Globus pallidus (tissue), 1 donor: ENCODE data around the gene EOLA1.
"Not testable (repeated sequence)": the region's sequence is repeated elsewhere in the genome, so short reads cannot be mapped to it uniquely, and the experiment has no call there.

Experiments
- DNase-seq: peaks from one replicate; pipeline ENCODE4 v3.0.0-alpha.2; 2015; ENCODE audit warnings: low spot score

EOLA1 gene

DNA sequence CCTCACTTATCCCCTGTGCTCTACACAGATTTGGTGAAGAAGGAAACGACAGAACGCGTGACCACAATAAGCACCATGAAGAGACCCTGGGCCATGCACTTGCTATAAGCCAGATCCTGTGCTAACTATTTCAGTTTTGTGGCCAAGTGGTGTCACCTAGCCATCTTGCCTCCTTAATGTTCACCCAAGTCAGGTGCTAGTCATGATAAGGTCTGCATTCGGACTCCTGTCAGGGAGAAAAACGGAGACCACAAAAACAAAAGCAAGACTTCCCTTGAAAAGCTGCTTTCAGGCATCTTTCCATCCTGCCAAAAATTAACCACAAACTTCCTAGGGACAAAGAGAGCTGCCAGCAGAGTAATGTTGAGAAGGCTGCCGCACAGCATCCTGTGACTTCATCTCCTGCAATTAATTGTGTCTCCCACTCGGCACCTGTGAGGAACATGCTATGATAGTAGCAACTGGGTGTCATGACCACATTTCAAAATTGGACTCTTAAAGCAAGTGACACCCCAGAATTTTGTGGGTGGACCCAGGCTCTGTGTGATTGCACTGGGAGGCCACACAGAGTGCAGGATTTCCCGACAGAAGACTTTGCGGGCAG is 26.9 kb upstream of the EOLA1 start:
- no peak for DNase-seq

DNA sequence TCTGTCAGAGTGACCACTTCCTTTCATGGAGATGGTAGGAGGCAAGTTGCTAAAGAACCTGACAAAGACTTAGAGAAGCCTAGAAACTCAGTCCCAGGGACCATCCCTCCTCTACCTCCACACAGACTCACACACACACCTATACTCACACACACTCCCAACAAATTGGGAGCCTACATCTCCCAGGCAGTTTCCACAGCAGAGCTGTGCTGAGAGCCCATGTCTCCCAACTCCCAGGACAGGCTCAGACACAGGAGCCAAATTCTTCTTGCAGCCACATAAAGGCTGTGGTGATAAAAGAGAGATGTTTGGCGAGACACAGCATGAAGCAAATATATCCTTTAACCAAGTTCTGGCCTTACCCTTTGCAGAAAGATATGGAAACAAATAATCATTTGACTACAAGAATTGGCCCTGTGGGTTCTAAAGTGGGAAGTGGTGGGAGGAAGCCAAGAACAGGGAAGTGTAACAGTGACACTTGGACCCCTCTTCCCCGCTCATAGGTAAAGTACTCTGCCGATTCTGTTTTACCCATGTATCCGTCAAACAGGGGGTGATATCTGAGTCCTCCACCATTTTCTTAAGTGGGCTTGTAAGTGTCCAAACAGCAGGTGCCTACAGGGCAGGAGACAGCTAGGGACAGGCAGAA is 24.7 kb upstream of the EOLA1 start:
- no peak for DNase-seq

- no peak for DNase-seq
Observed at GRCh38 chrX:149516604-149517003, 24.2 kb upstream of the EOLA1 start.

DNA sequence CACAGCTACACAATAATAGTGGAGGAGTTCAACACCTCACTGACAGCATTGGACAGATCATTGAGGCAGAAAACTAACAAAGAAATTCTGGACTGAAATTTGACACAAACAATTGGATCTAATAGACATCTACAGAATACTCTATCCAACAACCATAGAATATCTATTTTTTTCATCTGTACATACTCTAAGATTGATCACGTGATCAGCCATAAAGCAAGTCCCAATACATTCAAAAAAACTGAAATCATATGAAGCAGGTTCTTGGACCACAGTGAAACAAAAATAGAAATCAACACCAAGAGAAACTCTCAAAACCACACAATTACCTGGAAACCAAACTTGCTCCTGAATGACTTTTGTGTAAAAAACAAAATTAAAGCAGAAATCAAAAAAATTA is 23.5 kb upstream of the EOLA1 start:
- no peak for DNase-seq

GRCh38 chrX:149518236-149518635 is 22.6 kb upstream of the EOLA1 start:
- DNase-seq = no peak

GRCh38 chrX:149520636-149521277 is 20.1 kb upstream of the EOLA1 start:
- DNase-seq = not testable (repeated sequence)

- DNase-seq = no peak
Observed at GRCh38 chrX:149521438-149521837, 19.4 kb upstream of the EOLA1 start.

DNA sequence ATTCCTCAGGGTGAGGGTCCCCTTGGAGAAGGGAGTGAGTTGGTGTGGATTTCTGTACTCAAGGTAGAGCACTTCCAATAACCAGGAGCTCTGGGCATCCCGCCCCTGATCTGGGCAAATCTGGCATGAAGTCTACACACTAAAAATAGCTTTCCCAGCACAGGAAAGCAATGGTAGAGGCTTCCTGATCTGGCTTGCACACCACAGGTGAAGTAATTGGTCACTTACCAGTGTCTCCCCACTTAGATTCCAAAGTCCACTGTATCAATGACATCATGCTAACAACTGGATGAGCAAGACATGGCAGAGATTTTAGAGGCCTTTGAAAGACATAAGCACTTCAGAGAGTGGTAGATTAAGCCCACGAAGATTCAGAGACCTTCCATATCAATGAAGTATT is 17.9 kb upstream of the EOLA1 start:
- no peak for DNase-seq

- not testable (repeated sequence) for DNase-seq
Observed at GRCh38 chrX:149525389-149525788, 15.4 kb upstream of the EOLA1 start.

DNA sequence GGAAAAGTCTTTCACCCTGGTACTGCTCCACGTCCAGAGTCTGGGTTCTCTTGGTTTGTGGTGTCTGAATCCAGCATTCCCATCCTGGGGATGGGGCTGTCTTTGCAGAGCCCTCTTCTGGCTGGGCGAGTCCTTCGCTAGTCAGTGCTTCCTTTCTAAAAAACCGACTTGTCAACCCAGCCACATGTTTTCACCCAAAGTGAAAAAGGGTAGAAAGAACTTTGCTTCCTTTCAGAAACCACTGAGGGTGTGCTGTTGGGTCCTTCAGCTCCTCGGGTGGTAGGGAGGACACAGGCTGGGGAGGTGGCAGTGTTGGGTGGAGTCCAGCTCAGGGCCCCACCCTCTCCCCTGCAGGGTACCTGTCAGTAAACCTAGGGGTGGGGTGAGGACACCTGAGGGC is 14.9 kb upstream of the EOLA1 start:
- not testable (repeated sequence) for DNase-seq

DNA sequence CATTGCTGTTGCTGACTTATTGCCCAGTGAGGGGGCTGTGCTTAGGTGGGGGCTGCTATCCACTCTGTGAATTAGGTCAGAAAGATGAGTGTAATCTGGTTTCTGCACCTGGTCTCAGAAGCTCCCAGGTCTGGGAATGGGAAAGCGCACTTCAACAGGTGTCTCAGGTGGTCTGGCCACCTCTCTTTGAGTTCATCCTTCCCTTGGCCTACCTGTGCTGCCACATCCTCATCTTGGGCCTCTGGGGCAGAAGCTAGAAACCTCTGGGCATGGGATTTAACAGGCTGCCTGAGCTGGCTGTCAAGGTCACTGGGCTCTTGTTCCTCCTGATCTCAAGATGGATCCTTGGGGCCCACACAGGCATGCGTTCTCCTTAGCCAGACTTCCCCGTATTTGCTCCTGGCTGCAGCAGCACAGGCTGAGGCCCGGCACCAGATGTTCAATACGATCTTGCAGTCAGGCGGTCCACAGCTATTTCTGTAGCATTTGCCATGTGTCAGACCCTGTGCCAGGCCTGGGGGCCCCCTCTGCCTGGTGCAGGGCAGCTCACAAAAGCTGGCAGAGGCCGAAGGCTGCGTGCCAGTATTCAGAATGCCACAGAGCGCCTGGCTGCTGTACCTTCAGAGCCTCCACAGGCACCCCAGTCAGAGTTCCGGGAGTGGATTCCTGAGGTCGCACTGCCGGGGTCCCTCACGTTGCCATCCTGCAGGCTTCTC is 14.3 kb upstream of the EOLA1 start:
- not testable (repeated sequence) for DNase-seq

GRCh38 chrX:149527705-149528104 is 13.1 kb upstream of the EOLA1 start:
- DNase-seq = no peak

GRCh38 chrX:149528381-149528780 is 12.4 kb upstream of the EOLA1 start:
- DNase-seq = no peak

DNA sequence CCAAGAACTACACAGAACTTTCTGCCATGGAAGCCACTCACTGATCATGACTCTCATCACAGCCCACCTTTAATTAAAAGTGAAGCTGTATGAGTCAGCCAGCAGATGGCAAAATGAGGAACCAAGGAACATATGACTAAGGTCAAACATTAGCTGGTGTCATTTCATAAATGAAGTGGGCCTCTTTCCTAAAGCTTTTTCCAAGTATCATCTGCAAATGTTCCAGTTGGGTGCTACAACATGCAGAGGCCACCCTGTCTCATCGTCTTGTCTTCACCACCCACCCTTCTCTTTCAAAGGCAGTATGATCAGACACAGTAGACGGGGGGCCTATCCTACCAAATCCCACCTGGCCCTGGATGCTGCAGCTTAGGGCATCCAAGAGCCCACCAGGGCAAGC is 9.2 kb upstream of the EOLA1 start:
- no peak for DNase-seq

- not testable (repeated sequence) for DNase-seq
Observed at GRCh38 chrX:149532868-149533267, 7.9 kb upstream of the EOLA1 start.

DNA sequence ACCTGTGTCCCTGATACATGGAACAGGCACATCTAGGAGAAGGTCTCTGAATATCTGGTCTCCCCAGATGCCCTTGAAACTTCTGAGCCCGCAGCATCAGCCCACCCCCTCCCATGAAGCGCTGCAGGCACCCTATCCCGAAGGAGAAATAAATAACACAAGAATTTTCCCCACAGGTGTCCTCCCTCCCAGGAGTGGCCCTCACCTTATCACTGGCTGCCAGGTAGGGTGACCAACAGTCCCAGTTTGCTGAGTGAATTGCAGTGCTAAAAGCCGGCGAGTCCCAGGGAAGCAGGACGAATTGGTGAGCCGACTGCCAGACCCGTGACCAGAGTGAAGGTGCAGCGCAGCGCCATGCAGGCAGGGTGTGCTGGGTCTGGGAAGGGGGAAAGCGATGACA is 6.8 kb upstream of the EOLA1 start:
- not testable (repeated sequence) for DNase-seq

DNA sequence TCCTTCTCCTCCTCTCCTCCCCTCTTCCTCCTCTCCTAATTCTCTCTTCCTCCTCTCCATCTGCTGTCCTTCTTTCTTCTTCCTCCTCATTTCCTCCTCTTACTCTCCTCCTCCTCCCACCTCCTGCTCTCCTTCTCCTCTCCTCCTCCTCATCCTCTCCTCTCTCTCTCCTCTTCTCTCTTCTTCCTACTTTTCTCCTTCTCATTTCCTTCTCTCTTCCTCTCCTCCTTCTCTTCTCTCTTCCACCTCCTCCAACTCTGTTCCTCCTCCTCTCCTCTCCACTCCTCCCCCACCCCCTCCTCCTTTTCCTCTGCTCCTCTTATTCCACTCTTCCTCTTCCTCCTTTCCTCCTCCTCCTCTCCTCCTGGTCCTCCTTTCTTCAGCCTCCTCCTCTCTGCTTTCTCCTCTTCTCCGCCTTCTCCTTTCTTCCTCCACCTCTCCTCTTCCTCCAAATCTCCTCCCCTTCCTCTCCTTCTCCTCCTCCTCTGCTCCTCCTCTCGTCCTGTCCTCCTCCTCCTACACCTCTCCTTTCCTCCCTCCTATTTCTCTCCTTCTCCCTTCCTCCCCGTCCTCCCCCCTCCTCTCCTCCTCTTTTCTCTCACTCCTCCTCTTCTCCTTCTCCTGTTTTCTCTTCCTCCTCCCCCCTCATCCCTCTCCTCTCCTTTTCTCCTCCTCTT is 5.7 kb upstream of the EOLA1 start:
- not testable (repeated sequence) for DNase-seq

DNA sequence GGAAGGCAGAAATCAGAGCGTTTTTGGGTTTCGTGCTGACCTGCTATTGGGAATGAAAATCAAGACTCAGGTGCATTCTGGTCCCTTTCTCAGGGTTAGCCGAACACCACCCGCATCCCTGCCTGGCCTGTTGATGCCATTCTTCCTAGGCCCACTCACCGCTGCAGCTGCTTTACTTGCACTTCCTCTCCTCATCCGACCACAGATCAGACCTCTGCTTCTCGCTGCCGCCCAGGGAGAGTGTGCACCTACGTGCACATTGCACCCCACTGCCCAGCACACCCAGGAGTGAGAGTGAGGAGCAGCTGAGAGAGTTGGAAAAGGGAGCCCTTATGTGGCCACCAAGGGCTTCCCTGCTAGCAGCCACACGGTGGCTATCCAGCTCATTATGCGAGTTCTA is 3.3 kb upstream of the EOLA1 start:
- DNase-seq = not testable (repeated sequence)

GRCh38 chrX:149539283-149540130 is 1.3 kb upstream of the EOLA1 start:
- DNase-seq = peak; percentile 90

DNA sequence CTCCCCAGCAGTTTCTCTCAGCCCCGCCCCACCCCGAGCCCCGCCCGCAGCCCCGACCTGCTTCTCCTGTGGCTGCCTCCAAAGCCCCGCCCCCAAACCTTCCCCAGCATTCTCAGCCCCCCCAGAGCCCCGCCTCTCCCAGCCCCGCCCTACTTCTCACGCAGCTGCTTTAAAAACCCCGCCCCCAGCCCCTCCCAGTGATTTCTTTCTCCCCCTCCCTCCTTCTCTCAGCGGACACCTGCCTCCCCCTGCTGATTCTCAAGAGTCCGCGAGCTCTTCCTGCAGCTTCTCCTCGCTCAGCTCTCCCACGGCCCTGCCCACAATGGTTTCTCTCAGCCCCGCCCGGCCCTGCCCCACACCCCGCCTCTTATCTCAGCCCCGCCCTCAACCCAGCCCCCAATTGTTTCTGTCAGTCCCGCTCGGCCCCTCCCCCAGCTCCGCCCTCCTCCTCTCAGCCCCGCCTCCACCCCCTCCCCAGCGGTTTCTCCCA is 636 bp upstream of the EOLA1 start:
- peak; percentile 93 for DNase-seq

DNA sequence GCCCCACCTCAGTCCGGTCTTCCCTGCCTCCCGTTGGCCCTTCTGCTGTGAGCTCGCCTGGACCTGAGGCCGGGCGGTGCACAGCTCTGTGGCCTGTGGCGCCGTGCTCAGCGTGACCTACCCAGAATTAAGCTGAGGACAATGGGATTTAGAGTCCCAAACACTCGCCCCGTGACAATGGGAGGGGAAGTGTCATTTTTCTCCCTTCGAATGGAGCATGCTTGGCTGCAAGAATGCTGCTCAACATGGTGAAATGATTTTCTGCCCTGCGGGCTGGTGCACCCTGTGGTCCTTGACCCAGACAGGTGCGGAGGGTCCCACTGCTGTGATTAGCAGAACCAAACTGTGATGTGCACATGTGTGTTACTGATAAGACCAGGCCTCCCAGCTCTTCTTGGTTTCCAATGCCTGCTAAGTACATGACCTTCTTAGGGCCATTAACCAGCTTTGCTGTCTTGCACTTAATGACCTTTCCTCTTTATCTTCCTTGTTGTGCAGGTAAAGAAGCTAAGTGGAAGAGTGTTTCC is 772 bp downstream of the EOLA1 start:
- DNase-seq = no peak
